Right atrium auricular region (tissue), 2 donors: ENCODE data around the gene POLR2E. TPM values are rescaled to one million over a fixed set of nuclear protein-coding genes. Genes with fewer than 3 reads are reported as not detected.

ENCODE experiments used
- DNase-seq: peaks from one replicate; pipeline ENCODE4 v3.0.0-alpha.2; 2019; ENCODE audit warnings: low spot score
- H3K27ac ChIP-seq, 2 donors: fragments of 200-600 bp; sonication (generic); 1 replicate in 1 of 2; 2 replicates in 1 of 2; pipeline ENCODE4 v1.5.1; 2016 to 2019
- H3K27me3 ChIP-seq, 2 donors: fragments of 200-600 bp; sonication (generic); one replicate each; pipeline versions ENCODE4 v1.5.1 to v1.6.0; 2017 to 2019
- H3K36me3 ChIP-seq: fragments of 200-600 bp; sonication (generic); one replicate; pipeline ENCODE4 v1.5.1; 2016
- H3K4me1 ChIP-seq, 2 donors: fragments of 200-600 bp; sonication (generic); one replicate each; pipeline versions ENCODE4 v1.5.1 to v1.6.0; 2017 to 2019
- H3K4me3 ChIP-seq, 2 donors: fragments of 200-600 bp; sonication (generic); 1 replicate in 1 of 2; 2 replicates in 1 of 2; pipeline ENCODE4 v1.5.1; 2017 to 2019; ENCODE audit warnings: mild to moderate bottlenecking in 1 of 2, moderate library complexity in 1 of 2
- H3K9me3 ChIP-seq, 2 donors: fragments of 200-600 bp; sonication (generic); one replicate each; pipeline ENCODE4 v1.5.1; 2019
- CTCF ChIP-seq, 2 donors: fragments of 200-600 bp; sonication (generic); IDR thresholded peaks; one replicate each; pipeline ENCODE4 v1.5.1; 2019; ENCODE audit warnings: antibody characterized with exemption in 2 of 2
- total RNA-seq, 2 donors: library from RNA; depleted of rRNA; stranded (reverse); fragments of >200 nt; gene quantifications; one replicate each; pipeline ENCODE4 v1.1.0, GENCODE V29; 2016

The POLR2E gene
- total RNA-seq, 2 donors from 2014 or later = 149 to 252 TPM

- no peak for TF ChIP-seq CTCF (IDR thresholded peaks at IDR 0.05)
- H3K4me1 ChIP-seq = peaks cover 0 to 35% of the 10 kb centered on the region in 2 donors
- H3K9me3 ChIP-seq = no peaks in the 10 kb centered on the region
- no peak overlapping the region for H3K4me3 ChIP-seq
- H3K36me3 ChIP-seq = peaks cover 50% of the 10 kb centered on the region
- no peaks in the 10 kb centered on the region for H3K27me3 ChIP-seq
- no peak overlapping the region for H3K27ac ChIP-seq
- DNase-seq = no peak
These were observed 32.9 kb upstream of the POLR2E start for GRCh38 chr19:1128106-1128505.

DNA sequence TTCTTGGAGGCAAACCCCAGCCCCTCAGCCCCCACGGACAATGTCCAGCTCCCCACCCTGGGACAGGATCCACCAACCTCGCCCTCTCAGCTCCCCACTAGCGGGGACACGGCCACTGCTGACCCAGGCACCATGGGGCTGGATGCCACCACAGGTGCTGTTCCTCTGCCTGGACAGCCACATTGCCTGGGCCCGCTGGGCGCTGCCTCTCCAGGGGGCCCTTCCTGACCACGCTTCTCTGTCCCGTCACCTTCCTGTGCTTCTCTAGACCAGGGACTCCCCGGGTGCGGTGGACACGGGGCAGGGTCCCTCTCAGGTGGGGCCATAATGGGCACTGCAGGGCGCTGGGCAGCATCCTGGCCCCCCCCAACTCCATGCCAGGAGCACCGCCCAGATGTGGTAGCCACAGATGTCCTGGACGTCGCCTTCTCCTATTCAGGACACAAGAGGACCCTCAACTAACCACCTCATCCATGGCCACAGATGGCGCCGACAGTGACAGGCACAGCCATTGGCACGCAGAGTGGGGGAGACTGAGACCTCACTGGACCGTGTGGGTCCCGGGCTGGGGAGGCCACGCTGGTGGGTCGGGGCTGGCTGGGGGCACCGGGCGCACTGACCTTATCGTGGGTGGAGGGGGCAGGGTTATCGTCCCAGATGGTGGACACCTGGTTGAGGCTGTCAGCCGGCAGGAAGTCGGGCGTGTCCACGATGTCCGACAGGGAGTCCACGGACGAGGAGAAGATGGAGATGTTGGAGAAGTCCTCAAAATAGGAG is 32.0 kb upstream of the POLR2E start:
- Histone ChIP-seq H3K36me3 (peaks cover 60% of the 10 kb centered on the region), H3K4me1 (peaks cover 0 to 26% of the 10 kb centered on the region in 2 donors), H3K27me3 (no peaks in the 10 kb centered on the region), H3K27ac (no peak overlapping the region), H3K4me3 (no peak overlapping the region), H3K9me3 (no peaks in the 10 kb centered on the region)
- TF ChIP-seq CTCF (IDR thresholded peaks at IDR 0.05) = no peak
- DNase-seq = no peak

GRCh38 chr19:1125601-1126467 is 30.7 kb upstream of the POLR2E start:
- no peaks in the 10 kb centered on the region for H3K27me3 ChIP-seq
- H3K27ac ChIP-seq = no peak overlapping the region
- H3K9me3 ChIP-seq = no peaks in the 10 kb centered on the region
- H3K4me1 ChIP-seq = peaks cover 0 to 14% of the 10 kb centered on the region in 2 donors
- DNase-seq = no peak
- peaks cover 73% of the 10 kb centered on the region for H3K36me3 ChIP-seq
- no peak overlapping the region for H3K4me3 ChIP-seq
- no peak for TF ChIP-seq CTCF (IDR thresholded peaks at IDR 0.05)

DNA sequence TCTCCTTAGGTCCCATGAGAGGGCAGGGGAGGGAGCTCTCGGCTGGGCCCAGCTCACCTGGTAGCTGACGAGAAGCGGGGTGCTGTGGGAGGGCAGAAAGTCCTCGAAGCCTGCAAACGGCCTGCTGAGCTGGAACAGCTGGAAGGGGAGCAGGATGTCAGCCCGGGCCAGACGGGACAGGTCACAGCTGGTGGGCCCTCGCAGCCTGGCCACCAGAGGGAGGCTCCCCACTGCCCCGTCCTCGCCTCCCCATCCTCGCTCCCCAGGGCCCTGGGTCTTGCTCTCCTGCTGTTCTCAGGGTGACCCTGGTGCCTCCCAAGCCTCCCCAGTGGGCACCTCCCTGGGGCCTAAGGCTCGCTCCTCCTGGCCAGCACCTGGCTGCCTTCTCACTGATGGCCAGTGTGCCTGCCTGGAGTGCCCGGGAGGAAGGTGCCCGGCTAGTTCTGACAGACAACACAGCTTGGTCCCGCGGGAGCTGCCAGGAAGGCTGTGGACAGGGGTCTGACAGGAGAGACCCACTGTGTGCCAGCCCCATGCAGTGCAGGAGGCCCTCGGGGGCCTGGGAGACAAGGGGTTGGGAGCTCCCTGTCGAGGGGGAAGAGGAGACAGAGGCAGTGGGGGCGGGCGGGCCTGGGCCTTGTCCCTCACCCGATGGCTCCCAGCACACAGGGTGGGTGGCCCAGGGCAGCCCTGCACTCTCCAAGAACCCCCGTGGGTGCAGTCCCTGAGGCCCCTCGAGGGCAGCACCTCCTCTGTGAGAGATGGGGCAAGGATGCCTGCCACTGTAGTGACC is 28.9 kb upstream of the POLR2E start:
- no peak for DNase-seq
- H3K36me3 ChIP-seq = peaks cover 90% of the 10 kb centered on the region

More for the DNA sequence above, 28.9 kb upstream of the POLR2E start:
- Histone ChIP-seq H3K27ac (no peak overlapping the region), H3K4me3 (no peak overlapping the region), H3K27me3 (no peaks in the 10 kb centered on the region), H3K4me1 (no peaks in the 10 kb centered on the region), H3K9me3 (no peaks in the 10 kb centered on the region)
- TF ChIP-seq CTCF (IDR thresholded peaks at IDR 0.05) = no peak
